Activated CD4-positive, alpha-beta T cell treated with anti-CD3 and anti-CD28 coated beads for 36 hours (primary cell): ENCODE results near the gene OPRL1. TPM values are rescaled to one million over a fixed set of nuclear protein-coding genes. Genes with fewer than 3 reads are reported as not detected.

Experiments used
- microRNA-seq: library from miRNA; unstranded; fragments of <30 nt; microRNA quantifications from one replicate; pipeline ENCODE4 v1.2.0, GENCODE V29; 2021; ENCODE audit warnings: borderline replicate concordance
- total RNA-seq, 2 experiments: library from RNA; stranded (reverse); gene quantifications; one replicate each; pipeline ENCODE4 v1.2.3, GENCODE V29; 2021

Gene OPRL1
- total RNA-seq, 2 experiments from 2014 or later: 0.42 to 0.50 TPM

Small RNA genes within 50 kb of the gene (microRNA-seq; reads per million reads assigned to microRNA genes)
- gene MIR6813: 4.9 reads per million, percentile 13 among the genes with 10 or more reads in this experiment

Other genes starting within 250 kb of the OPRL1 start
- 1 to 10 TPM in 1 of 2 experiments, under 1 TPM in 1; 0.88 to 1.3 TPM for gene ZBTB46, start 248.8 kb upstream of the OPRL1 start, total RNA-seq
- under 1 TPM; 0.11 to 0.16 TPM for gene ABHD16B, start 218.6 kb upstream of the OPRL1 start, total RNA-seq
- gene TPD52L2, start 214.8 kb upstream of the OPRL1 start, total RNA-seq: 10 to 100 TPM; 54.0 to 56.3 TPM
- gene DNAJC5, start 185.0 kb upstream of the OPRL1 start, total RNA-seq: 10 to 100 TPM; 30.1 to 34.3 TPM
- gene UCKL1, start 123.7 kb upstream of the OPRL1 start, total RNA-seq: 10 to 100 TPM; 28.3 to 32.2 TPM
- gene ZNF512B, start 110.2 kb upstream of the OPRL1 start, total RNA-seq: 10 to 100 TPM; 12.6 to 13.1 TPM
- gene SAMD10, start 100.4 kb upstream of the OPRL1 start, total RNA-seq: 10 to 100 TPM; 25.4 to 30.7 TPM
- 10 to 100 TPM; 60.5 to 67.0 TPM for gene PRPF6, start 99.0 kb upstream of the OPRL1 start, total RNA-seq
- 1 to 10 TPM; 2.3 to 3.3 TPM for gene C20orf204, start 43.9 kb upstream of the OPRL1 start, total RNA-seq
- gene SOX18, start 30.4 kb upstream of the OPRL1 start, total RNA-seq: not detected
- 10 to 100 TPM; 40.6 to 50.0 TPM for gene TCEA2, start 16.9 kb upstream of the OPRL1 start, total RNA-seq
- 10 to 100 TPM; 39.6 to 40.2 TPM for gene RGS19, start 564 bp upstream of the OPRL1 start, total RNA-seq
- gene LKAAEAR1, start 4.3 kb downstream of the OPRL1 start, total RNA-seq: under 1 TPM; 0.30 to 0.46 TPM
- gene NPBWR2, start 27.5 kb downstream of the OPRL1 start, total RNA-seq: not detected
- under 1 TPM; 0.12 to 0.14 TPM for gene MYT1, start 84.4 kb downstream of the OPRL1 start, total RNA-seq
- 10 to 100 TPM; 32.7 to 37.8 TPM for gene PCMTD2, start 175.7 kb downstream of the OPRL1 start, total RNA-seq